Endometrial microvascular endothelial cells (primary cell): ENCODE results near the gene SLC22A23. TPM values are rescaled to one million over a fixed set of nuclear protein-coding genes. Genes with fewer than 3 reads are reported as not detected.

ENCODE experiments used
- in situ Hi-C: cut with HindIII; loops from 2 replicates; pipeline ENCODE4 v1.10.0; 2017; ENCODE audit warnings: low sequenced_read_pairs, low pct_unique_long_range_greater_than_20kb; ENCODE audit errors: inconsistent ontology term
- total RNA-seq: library from RNA; depleted of rRNA; stranded (reverse); fragments of >200 nt; gene quantifications from one replicate; pipeline ENCODE4 v1.2.3, GENCODE V29; 2015; ENCODE audit errors: inconsistent ontology term

SLC22A23 gene
- total RNA-seq, 1 donor from 2014 or later = 5.8 TPM

GRCh38 chr6:3351829-3352524, 104.9 kb downstream of the SLC22A23 start:
- in situ Hi-C loops = no loop called here

- in situ Hi-C loops = no loop called here
Observed at GRCh38 chr6:3351105-3351676, 105.7 kb downstream of the SLC22A23 start.

- in situ Hi-C loops = no loop called here
Observed at GRCh38 chr6:3350252-3350796, 106.5 kb downstream of the SLC22A23 start.

GRCh38 chr6:3349388-3350251, 107.2 kb downstream of the SLC22A23 start:
- in situ Hi-C loops = no loop called here

GRCh38 chr6:3348821-3349220, 108.0 kb downstream of the SLC22A23 start:
- in situ Hi-C loops = no loop called here

GRCh38 chr6:3347826-3348225, 109.0 kb downstream of the SLC22A23 start:
- in situ Hi-C loops = no loop called here

GRCh38 chr6:3347247-3347646, 109.6 kb downstream of the SLC22A23 start:
- in situ Hi-C loops = no loop called here

GRCh38 chr6:3346476-3346875, 110.4 kb downstream of the SLC22A23 start:
- in situ Hi-C loops = no loop called here

GRCh38 chr6:3345836-3346235, 111.0 kb downstream of the SLC22A23 start:
- in situ Hi-C loops = no loop called here

- in situ Hi-C loops = no loop called here
Observed at GRCh38 chr6:3343089-3343883, 113.6 kb downstream of the SLC22A23 start.

GRCh38 chr6:3341467-3341866, 115.4 kb downstream of the SLC22A23 start:
- in situ Hi-C loops = no loop called here

- in situ Hi-C loops = no loop called here
Observed at GRCh38 chr6:3340894-3341293, 116.0 kb downstream of the SLC22A23 start.

- in situ Hi-C loops = no loop called here
Observed at GRCh38 chr6:3340358-3340802, 116.5 kb downstream of the SLC22A23 start.

- in situ Hi-C loops = no loop called here
Observed at GRCh38 chr6:3339811-3340210, 117.0 kb downstream of the SLC22A23 start.

- in situ Hi-C loops = no loop called here
Observed at GRCh38 chr6:3337521-3338350, 119.1 kb downstream of the SLC22A23 start.

- in situ Hi-C loops = no loop called here
Observed at GRCh38 chr6:3336859-3337515, 119.9 kb downstream of the SLC22A23 start.

- in situ Hi-C loops = no loop called here
Observed at GRCh38 chr6:3336066-3336786, 120.6 kb downstream of the SLC22A23 start.
